Measurements from ENCODE around the gene TMEM138.

- no peak for TF ChIP-seq GATA2 (IDR thresholded peaks at IDR 0.05; ENCODE audit: low read depth, low read length)
- TF ChIP-seq GATA3 (IDR thresholded peaks at IDR 0.05; ENCODE audit: low read depth, low read length) = no peak
Measured at GRCh38 chr11:61325649-61326414, 36.3 kb upstream of the TMEM138 start.

All from SH-SY5Y (cell line).